COLO668 (cell line): Measurements from ENCODE around the gene ZCCHC24.

ENCODE experiments used
- DNase-seq: peaks from one replicate; lab custom pipeline; 2025; ENCODE audit not compliant: unreplicated experiment; lab: John Stamatoyannopoulos, UW

ZCCHC24 gene

DNA sequence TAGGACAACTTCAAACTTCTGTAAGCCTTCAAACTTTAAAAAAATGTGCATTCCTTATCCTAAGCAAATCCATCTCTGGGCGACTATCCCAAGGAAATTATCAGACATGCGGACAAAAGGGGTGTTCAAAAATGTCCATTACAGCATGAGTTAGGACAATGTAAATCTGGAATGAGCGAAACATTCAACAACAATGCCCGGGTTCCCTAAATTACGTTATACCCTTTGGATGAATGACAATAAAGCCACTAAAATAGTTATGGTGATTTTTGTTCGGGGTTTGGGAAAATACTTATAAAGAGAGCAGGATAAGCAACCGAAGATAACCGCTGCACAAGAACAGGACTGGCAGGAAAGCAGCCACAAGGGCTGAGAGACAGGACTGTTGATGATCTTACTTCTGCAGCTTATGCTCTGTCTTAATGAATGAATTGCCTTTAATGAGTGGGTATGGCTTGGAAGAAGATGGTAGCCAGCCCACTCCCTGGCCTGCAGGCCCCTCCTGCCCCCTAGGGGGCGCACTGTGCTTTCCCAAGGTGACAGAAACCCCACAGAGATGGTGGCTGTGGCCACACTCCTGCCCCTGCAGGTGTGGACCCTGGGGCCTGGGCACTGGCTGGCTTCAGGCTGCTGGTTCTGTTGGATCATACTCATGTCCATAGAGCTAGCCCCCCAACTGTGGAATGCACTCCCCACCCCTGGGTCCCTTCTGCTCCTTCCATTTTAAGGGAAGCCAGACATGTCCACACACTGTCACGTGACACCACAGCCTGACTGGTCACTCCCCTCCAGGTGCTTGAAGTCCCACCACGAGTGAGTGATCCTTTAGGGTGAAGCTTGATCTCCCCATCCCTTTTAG is 45.0 kb downstream of the ZCCHC24 start:
- peak; percentile 37 for DNase-seq

GRCh38 chr10:79399223-79399831 is 46.1 kb downstream of the ZCCHC24 start:
- no peak for DNase-seq

- no peak for DNase-seq
Observed at GRCh38 chr10:79398642-79399041, 46.8 kb downstream of the ZCCHC24 start.

GRCh38 chr10:79397575-79398303 is 47.7 kb downstream of the ZCCHC24 start:
- DNase-seq, result no peak

GRCh38 chr10:79397051-79397450 is 48.4 kb downstream of the ZCCHC24 start:
- no peak for DNase-seq

DNA sequence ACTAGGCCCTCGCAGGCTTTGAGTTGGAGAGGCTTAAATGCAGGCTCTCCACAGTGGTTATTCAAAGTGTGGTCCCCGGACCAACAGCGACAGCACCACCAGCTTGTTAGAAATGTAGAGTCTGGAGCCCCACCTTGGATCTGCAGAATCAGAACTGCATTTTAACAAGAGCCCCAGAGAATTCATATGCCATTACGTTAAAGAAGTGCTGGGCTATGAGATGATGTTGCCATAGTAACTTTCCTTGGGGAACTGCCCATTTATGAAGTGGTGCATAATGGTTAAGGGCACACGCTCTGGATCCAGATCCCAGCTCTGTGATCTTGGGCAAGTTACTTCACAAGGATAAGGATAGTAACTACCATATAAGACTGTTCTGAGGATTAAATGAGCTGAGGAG is 48.9 kb downstream of the ZCCHC24 start:
- DNase-seq, result no peak

DNA sequence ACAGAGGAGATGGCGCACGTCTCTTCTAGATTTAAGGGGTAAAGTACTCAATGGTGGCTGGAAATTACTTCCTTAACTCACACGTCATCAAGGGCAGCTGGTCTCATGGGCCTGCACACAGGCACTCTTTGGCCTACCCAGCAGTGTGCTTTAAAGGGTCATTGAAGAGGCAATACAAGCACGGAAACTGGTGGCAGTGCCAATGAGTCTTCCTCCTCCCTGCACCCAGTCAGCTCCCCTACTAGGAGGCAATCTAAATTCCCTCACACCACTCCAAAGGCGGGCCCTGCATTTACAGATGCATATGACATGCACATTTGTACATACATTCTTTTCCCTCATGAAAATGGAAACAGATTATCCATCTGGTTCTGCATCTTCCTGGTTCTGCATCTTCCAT is 50.8 kb downstream of the ZCCHC24 start:
- no peak for DNase-seq

DNA sequence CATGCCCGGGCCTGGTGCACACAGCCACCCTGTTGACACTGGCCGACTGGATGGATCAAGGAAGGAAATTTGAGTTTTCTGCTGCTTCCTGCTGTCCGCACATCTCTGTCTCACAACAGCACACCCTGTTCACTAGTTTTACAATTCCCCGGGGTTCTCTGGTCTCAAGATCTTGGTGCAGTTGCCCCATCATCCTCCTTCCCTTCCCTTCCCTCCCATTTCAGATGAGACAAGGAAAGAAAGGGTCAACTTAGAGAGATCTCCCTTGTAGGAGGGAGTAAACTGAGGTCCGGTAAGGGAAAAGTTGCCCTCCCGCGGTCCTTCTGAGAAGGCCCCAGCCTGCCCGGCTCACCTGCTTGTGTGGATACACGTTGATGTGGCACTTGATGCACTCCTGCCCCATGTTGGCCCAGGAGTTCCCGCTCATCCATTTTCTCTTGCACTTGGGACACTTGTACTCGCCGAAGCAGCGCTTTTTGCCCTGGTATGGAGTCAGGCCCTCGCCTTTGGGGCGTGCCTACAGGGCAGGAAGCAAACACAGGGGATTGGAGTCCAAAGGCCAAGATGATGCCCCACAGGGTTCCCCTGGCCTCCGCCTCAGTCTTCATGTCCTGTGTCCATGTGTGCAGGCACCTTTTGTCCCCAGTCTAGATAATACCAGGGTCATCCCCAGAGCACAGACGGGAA is 51.4 kb downstream of the ZCCHC24 start:
- DNase-seq, result no peak

DNA sequence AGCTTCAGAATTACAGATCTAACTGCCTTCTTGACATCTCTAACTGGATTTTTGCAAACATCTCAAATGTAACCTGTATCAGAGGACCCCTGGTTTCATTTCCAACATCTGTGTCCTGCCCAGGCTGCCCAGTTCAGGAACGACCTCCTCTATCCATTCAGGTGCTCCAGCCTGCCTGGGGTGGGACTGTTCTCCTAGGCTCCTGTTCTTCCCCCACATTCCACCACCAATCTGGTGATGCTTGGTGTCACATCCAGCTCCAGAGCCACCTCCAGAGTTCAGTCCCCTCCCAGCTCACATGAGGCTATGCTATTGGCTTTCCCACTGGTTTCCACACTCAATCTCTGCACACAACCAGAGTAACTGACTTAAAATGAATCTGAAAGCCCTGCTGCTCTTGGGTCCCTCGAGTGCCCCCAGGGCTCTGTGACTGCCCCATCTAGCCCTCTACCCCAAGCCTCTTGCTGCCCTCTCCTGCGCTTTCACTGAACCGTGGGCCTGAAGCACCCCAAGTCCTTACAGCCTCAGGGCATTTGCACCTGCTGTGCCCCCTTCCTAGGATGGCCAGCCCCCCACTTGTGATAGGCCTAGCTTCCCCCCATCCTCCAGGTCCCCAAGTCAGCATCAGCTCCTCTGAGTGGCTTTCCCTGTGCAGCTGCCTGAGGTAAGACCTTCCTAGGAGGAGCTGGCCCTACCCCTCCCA is 52.1 kb downstream of the ZCCHC24 start:
- no peak for DNase-seq

- DNase-seq, result no peak
Observed at GRCh38 chr10:79392506-79393176, 52.8 kb downstream of the ZCCHC24 start.

DNA sequence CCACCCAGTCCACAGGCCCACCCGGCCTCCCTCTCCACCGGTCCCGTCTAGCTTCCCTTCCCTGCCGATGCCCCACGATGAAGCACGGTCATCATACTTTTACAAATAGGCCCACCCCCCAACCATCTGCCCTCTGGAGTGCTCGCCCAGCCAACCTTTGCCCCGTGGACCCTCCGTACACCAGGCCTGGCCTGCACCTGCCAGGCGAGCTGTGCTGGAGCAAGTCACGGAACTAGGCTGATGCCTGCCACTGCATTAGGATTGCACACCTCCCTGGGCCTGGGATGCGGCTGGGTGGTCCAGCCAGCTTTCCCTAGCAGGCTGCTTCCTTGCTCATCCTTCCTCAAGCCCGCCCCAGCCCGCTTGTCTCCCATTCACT is 53.4 kb downstream of the ZCCHC24 start:
- DNase-seq, result no peak

DNA sequence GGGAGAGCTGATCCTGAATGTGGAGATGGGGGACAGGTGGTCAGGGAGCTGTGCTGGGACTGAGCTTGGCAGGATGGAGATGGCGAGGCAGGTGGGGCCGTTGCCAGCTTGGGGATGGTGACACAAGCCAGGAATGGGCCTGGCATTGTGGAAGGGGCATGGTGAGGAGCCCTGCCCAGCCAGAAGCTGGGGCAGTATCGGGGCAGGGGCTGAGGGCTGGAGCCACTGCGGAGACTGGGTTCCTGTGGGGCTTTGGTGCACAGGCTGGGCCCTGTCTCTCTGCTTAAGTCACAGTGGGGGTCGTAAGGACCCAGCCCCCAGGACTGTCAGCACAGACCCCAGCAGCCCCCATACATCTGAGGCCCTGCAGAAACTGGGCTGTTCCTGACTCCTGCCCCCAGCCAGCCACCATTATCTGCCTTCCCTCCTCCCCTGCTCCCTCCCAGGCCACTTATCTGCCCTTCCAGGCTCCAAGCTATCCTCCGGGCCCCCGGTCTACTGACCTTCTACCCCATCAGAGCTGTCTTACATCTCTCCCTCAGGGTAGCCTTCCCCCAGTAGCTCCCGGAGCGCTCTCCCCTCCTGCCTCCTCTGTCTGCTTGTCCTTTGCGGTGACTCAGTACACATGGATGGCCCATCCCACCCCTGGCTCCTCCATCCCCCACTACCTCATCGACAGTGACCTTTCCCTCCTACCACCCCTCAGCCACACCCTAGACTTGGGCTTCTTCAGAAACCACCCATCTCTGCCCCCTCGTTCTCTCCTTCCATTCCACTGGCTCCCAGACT is 54.0 kb downstream of the ZCCHC24 start:
- DNase-seq, result no peak

- no peak for DNase-seq
Observed at GRCh38 chr10:79390551-79391229, 54.7 kb downstream of the ZCCHC24 start.

- no peak for DNase-seq
Observed at GRCh38 chr10:79390057-79390456, 55.4 kb downstream of the ZCCHC24 start.

- no peak for DNase-seq
Observed at GRCh38 chr10:79387974-79388850, 57.2 kb downstream of the ZCCHC24 start.

DNA sequence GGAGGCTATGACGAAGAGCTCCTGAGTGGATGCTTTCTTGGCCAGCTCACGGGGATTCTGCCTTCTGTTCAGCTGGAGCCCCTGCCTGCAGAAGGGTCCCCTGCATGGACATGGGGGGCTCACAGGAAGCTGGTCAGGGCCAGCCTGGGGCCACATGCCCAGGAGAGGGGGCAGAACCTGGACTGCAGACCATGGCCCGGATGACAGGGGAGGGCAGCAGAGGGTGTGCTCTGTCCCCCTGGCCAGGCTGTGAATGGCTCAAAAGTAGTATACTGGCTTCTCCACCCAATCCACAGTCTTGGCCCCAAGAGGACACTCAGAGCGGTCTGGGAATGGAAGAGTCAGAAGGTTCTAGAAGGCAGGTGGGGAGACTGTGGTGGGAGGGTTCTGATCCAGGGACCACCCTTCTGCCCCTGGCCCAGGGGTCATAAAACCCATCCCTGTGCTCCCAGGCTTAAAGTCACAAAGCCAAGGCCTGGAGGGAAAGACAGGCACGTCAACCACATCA is 57.9 kb downstream of the ZCCHC24 start:
- no peak for DNase-seq

- DNase-seq, result no peak
Observed at GRCh38 chr10:79386637-79387465, 58.6 kb downstream of the ZCCHC24 start.
